ENCODE data around the gene RUNX1. TPM values are rescaled to one million over a fixed set of nuclear protein-coding genes. Genes with fewer than 3 reads are reported as not detected.

RUNX1 gene
- total RNA-seq, 1 donor from 2014 or later = 23.9 TPM

- Mint-ChIP-seq H3K36me3 (ENCODE audit: unreplicated experiment) (peaks cover 31% of the 10 kb centered on the region), H3K4me3 (ENCODE audit: unreplicated experiment) (peak overlapping the region; percentile 48), H3K27me3 (ENCODE audit: unreplicated experiment) (no peaks in the 10 kb centered on the region), H3K9me3 (ENCODE audit: unreplicated experiment) (no peaks in the 10 kb centered on the region), H3K27ac (ENCODE audit: unreplicated experiment) (peak overlapping the region; percentile 93), H3K4me1 (ENCODE audit: unreplicated experiment) (peaks cover 54% of the 10 kb centered on the region)
- DNase-seq (ENCODE audit: extremely low spot score, unreplicated experiment) = no peak
- TF ChIP-seq CTCF (IDR thresholded peaks at IDR 0.05) = no peak
Measured at GRCh38 chr21:34875830-34876229, 173.3 kb downstream of the RUNX1 start.

- Mint-ChIP-seq H3K4me3 (ENCODE audit: unreplicated experiment) (no peak overlapping the region), H3K27ac (ENCODE audit: unreplicated experiment) (peak overlapping the region; percentile 93), H3K9me3 (ENCODE audit: unreplicated experiment) (no peaks in the 10 kb centered on the region), H3K4me1 (ENCODE audit: unreplicated experiment) (peaks cover 51% of the 10 kb centered on the region), H3K36me3 (ENCODE audit: unreplicated experiment) (peaks cover 31% of the 10 kb centered on the region), H3K27me3 (ENCODE audit: unreplicated experiment) (no peaks in the 10 kb centered on the region)
- DNase-seq (ENCODE audit: extremely low spot score, unreplicated experiment) = no peak
- no peak for TF ChIP-seq CTCF (IDR thresholded peaks at IDR 0.05)
Measured at GRCh38 chr21:34874684-34875513, 174.2 kb downstream of the RUNX1 start.

- H3K4me3 Mint-ChIP-seq (ENCODE audit: unreplicated experiment) = no peak overlapping the region
- no peak for DNase-seq (ENCODE audit: extremely low spot score, unreplicated experiment)
- H3K4me1 Mint-ChIP-seq (ENCODE audit: unreplicated experiment) = peaks cover 51% of the 10 kb centered on the region
- H3K27me3 Mint-ChIP-seq (ENCODE audit: unreplicated experiment) = no peaks in the 10 kb centered on the region
- no peak for TF ChIP-seq CTCF (IDR thresholded peaks at IDR 0.05)
- H3K27ac Mint-ChIP-seq (ENCODE audit: unreplicated experiment) = no peak overlapping the region
- no peaks in the 10 kb centered on the region for H3K9me3 Mint-ChIP-seq (ENCODE audit: unreplicated experiment)
- H3K36me3 Mint-ChIP-seq (ENCODE audit: unreplicated experiment) = peaks cover 21% of the 10 kb centered on the region
Measured at GRCh38 chr21:34871026-34871908, 177.8 kb downstream of the RUNX1 start.

- Mint-ChIP-seq H3K27ac (ENCODE audit: unreplicated experiment) (no peak overlapping the region), H3K4me3 (ENCODE audit: unreplicated experiment) (no peak overlapping the region), H3K9me3 (ENCODE audit: unreplicated experiment) (no peaks in the 10 kb centered on the region), H3K36me3 (ENCODE audit: unreplicated experiment) (peaks cover 21% of the 10 kb centered on the region), H3K4me1 (ENCODE audit: unreplicated experiment) (peaks cover 51% of the 10 kb centered on the region), H3K27me3 (ENCODE audit: unreplicated experiment) (no peaks in the 10 kb centered on the region)
- no peak for TF ChIP-seq CTCF (IDR thresholded peaks at IDR 0.05)
- no peak for DNase-seq (ENCODE audit: extremely low spot score, unreplicated experiment)
Measured at GRCh38 chr21:34870246-34870645, 178.9 kb downstream of the RUNX1 start.

GRCh38 chr21:34869545-34869944 lies 179.6 kb downstream of the RUNX1 start:
- H3K4me3 Mint-ChIP-seq (ENCODE audit: unreplicated experiment) = no peak overlapping the region
- peaks cover 51% of the 10 kb centered on the region for H3K4me1 Mint-ChIP-seq (ENCODE audit: unreplicated experiment)
- no peak for TF ChIP-seq CTCF (IDR thresholded peaks at IDR 0.05)
- no peak for DNase-seq (ENCODE audit: extremely low spot score, unreplicated experiment)
- H3K27me3 Mint-ChIP-seq (ENCODE audit: unreplicated experiment) = no peaks in the 10 kb centered on the region
- H3K9me3 Mint-ChIP-seq (ENCODE audit: unreplicated experiment) = no peaks in the 10 kb centered on the region
- peak overlapping the region; percentile 70 for H3K27ac Mint-ChIP-seq (ENCODE audit: unreplicated experiment)
- peaks cover 21% of the 10 kb centered on the region for H3K36me3 Mint-ChIP-seq (ENCODE audit: unreplicated experiment)

Measured in osteocyte (in vitro differentiated cells).